Aorta (tissue), 4 donors: ENCODE results near the gene RARA. TPM values are rescaled to one million over a fixed set of nuclear protein-coding genes. Genes with fewer than 3 reads are reported as not detected.

Experiments used
- polyA plus RNA-seq, 2 donors: library from polyadenylated mRNA; stranded (reverse); fragments of 200-250 nt; gene quantifications; one replicate each; pipeline ENCODE4 v1.2.3, GENCODE V29; 2013
- total RNA-seq, 2 donors: library from RNA; stranded (reverse); fragmentation: NEBNext Ultra II Directional; extraction: Animal tissue kit (Norgen Biotek cat#: 25700); gene quantifications; one replicate each; pipeline ENCODE4 v1.2.1, GENCODE V29; 2021
- donor health status: healthy with polysubstance abuse.
- donor health status: Bipolar disorder and iron deficiency.
- donor health status: DM: no; HTN: no; CAD: no.
- donor health status: DM: yes; HTN: yes; CAD: no.

Gene RARA
- total and polyA plus RNA-seq, 4 donors: 10.6 to 88.3 (median 39.1) TPM

Other genes with a start within 250 kb of the RARA start
- 10 to 100 TPM; 53.7 to 62.3 TPM for gene THRA, start 246.2 kb upstream of the RARA start, total RNA-seq
- 10 to 100 TPM; 38.9 to 52.1 TPM for gene THRA, start 246.2 kb upstream of the RARA start, polyA plus RNA-seq
- gene NR1D1, start 208.6 kb upstream of the RARA start, total RNA-seq: 10 to 100 TPM; 18.4 to 53.6 TPM
- gene NR1D1, start 208.6 kb upstream of the RARA start, polyA plus RNA-seq: 10 to 100 TPM in 1 of 2 donors, 1 to 10 TPM in 1; 8.6 to 28.5 TPM
- gene MSL1, start 187.2 kb upstream of the RARA start, total RNA-seq: 100 to 1,000 TPM in 1 of 2 donors, 10 to 100 TPM in 1; 81.0 to 100 TPM
- 100 to 1,000 TPM in 1 of 2 donors, 10 to 100 TPM in 1; 21.2 to 171 TPM for gene MSL1, start 187.2 kb upstream of the RARA start, polyA plus RNA-seq
- 100 to 1,000 TPM; 115 to 116 TPM for gene CASC3, start 168.6 kb upstream of the RARA start, total RNA-seq
- 10 to 100 TPM; 68.3 to 94.7 TPM for gene CASC3, start 168.6 kb upstream of the RARA start, polyA plus RNA-seq
- gene RAPGEFL1, start 131.7 kb upstream of the RARA start, total RNA-seq: 10 to 100 TPM; 13.9 to 16.6 TPM
- gene RAPGEFL1, start 131.7 kb upstream of the RARA start, polyA plus RNA-seq: 1 to 10 TPM; 6.4 to 8.5 TPM
- 10 to 100 TPM; 26.2 to 28.6 TPM for gene WIPF2, start 89.9 kb upstream of the RARA start, total RNA-seq
- 10 to 100 TPM in 1 of 2 donors, 1 to 10 TPM in 1; 6.3 to 10.5 TPM for gene WIPF2, start 89.9 kb upstream of the RARA start, polyA plus RNA-seq
- 1 to 10 TPM; 1.7 to 2.5 TPM for gene CDC6, start 21.3 kb upstream of the RARA start, total RNA-seq
- gene CDC6, start 21.3 kb upstream of the RARA start, polyA plus RNA-seq: 1 to 10 TPM in 1 of 2 donors, under 1 TPM in 1; 0.38 to 1.6 TPM
- 1 to 10 TPM; 1.8 to 2.2 TPM for gene GJD3, start 55.6 kb downstream of the RARA start, total RNA-seq
- not detected for gene GJD3, start 55.6 kb downstream of the RARA start, polyA plus RNA-seq
- gene TOP2A, start 108.7 kb downstream of the RARA start, total RNA-seq: 1 to 10 TPM; 1.8 to 4.4 TPM
- 1 to 10 TPM in 1 of 2 donors, under 1 TPM in 1; 0.25 to 2.1 TPM for gene TOP2A, start 108.7 kb downstream of the RARA start, polyA plus RNA-seq
- gene IGFBP4, start 134.3 kb downstream of the RARA start, total RNA-seq: 1,000 to 10,000 TPM in 1 of 2 donors, 100 to 1,000 TPM in 1; 799 to 1,001 TPM
- gene IGFBP4, start 134.3 kb downstream of the RARA start, polyA plus RNA-seq: 100 to 1,000 TPM in 1 of 2 donors, 10 to 100 TPM in 1; 99.2 to 457 TPM
- under 1 TPM in 1 of 2 donors, not detected in 1; 0.39 TPM for gene TNS4, start 192.4 kb downstream of the RARA start, total RNA-seq
- gene TNS4, start 192.4 kb downstream of the RARA start, polyA plus RNA-seq: under 1 TPM in 1 of 2 donors, not detected in 1; 0.05 TPM